Measurements from ENCODE around the gene SRPRB.
"Not testable (repeated sequence)": the region's sequence is repeated elsewhere in the genome, so short reads cannot be mapped to it uniquely, and the experiment has no call there.

Gene SRPRB

DNA sequence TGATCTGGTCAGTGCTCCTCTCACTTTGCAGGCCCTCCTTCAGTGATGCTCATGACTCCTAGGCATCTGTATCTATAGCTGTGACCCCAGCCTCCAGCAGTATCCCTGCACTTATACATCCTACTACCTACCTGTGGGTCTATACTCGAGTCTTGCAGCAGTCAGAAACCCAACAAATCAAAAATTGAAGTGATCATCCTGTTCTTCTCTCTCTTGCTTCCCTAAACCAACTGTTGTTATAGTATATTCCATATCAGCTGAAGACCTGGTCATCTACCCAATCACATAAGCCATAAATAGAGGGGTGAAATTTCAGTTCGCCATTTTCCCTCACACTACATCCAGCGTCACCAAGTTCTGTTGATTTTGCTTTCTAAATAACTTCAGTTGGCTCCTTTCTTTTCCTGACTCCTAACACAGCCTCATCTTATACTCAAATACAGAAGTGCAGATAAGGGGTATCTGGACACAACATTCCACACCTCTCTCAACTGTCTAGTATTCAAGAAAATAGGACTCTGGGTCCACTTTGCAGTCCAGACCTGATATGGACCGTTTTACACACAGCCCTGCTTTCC is 25.9 kb upstream of the SRPRB start:
- DNase-seq (ENCODE audit: low read depth), result no peak

- DNase-seq (ENCODE audit: low read depth), result not testable (repeated sequence)
Measured at GRCh38 chr3:133780756-133781155, 24.9 kb upstream of the SRPRB start.

- DNase-seq (ENCODE audit: low read depth), result no peak
Measured at GRCh38 chr3:133781570-133781969, 24.0 kb upstream of the SRPRB start.

DNA sequence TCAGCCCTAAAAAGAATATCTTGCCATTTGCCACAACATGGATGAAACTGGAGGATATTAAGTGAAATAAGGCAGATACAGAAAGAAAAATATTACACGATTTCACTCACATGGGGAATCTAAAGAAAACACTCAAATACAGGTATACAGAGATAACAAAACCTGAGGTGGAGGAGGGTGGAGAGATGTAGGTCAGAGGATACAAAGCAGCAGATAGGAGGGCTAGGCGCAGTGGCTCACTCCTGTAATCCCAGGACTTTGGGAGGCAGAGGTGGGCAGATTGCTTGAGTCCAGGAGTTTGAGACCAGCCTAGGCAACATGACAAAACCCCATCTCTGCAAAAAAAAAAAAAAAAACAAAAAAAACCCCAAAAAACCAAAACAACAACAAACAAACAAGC is 23.2 kb upstream of the SRPRB start:
- DNase-seq (ENCODE audit: low read depth), result no peak

DNA sequence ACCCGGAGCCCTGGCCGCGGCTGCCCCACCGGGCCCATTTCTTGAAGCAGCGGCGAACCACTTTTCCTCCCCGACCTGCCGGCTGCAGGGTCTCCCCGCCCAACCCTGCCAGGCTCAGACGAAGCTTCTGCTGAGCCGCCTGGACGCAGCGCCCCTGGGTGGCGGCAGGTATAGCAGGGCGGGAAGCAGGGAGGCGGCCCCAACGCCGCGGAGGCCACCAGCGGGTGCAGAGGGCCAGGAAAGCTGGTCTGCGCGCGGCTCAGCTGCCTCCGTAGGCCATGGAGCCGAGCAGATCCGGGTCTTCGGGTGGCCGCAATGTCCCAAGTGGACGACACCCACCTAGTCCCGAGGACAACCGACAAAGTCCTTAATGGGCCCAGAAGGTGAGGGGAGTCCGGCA is 21.9 kb upstream of the SRPRB start:
- DNase-seq (ENCODE audit: low read depth), result no peak

GRCh38 chr3:133788024-133788423 is 17.6 kb upstream of the SRPRB start:
- DNase-seq (ENCODE audit: low read depth), result no peak

DNA sequence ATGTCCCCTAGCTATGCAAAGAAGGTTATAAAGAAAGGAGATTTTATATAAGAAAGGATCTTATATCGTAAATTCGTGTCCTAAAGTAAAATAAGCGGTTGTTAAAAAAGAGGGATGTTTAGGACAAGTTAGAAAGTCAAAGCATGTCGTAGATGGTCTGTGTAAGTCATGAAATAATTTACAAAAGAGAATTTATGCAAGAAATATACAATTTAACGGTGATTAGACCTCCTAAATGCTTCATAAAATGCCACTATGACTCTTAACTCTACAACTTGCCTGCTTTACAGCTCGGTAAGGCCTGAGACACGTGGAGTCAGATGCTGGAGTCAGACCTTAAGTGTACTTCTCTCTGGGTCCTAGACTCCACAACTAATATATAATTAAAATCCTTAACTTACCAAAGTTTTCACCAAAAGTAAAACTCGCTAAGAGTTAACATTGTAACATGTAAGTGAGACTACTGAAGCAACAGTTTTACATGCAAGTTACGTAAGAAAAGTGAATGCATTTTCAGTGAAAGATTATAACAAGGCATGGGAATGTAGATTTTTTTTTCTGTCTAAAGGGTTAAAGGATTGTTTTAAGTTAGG is 13.3 kb upstream of the SRPRB start:
- DNase-seq (ENCODE audit: low read depth), result no peak

DNA sequence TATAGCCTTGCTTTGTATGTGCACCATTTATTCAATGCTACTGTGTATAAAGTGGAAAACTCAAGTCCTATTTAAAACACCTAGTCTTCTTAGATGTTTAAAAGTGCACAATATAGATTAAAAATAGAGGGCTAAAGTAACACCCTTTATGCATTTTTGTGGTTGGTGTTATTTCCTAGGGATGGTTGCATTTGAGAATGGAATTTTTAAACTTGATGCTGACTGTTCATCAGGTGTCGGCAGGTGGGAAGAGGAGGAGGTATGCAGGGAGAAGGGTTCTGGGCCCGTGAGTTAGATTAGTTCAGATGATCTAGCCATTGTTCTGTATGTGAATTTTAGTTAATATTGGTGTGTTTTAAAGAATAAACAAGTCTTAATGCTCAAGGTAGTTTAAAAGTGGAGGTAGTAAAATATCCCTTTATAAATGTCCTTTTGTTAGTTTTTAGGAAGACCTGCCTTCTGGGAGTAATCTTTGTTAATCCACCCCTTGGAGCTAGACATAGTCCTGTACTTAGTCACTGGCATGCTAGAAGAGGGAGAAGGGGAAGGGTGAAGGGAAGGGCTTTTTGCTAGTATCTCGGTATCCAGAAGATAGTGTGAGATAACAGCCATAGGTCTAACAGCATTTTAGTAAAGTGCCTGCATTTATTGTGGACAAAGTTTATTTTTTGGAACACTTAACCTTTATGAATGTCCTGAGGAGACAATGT is 8.1 kb upstream of the SRPRB start:
- no peak for DNase-seq (ENCODE audit: low read depth)

DNA sequence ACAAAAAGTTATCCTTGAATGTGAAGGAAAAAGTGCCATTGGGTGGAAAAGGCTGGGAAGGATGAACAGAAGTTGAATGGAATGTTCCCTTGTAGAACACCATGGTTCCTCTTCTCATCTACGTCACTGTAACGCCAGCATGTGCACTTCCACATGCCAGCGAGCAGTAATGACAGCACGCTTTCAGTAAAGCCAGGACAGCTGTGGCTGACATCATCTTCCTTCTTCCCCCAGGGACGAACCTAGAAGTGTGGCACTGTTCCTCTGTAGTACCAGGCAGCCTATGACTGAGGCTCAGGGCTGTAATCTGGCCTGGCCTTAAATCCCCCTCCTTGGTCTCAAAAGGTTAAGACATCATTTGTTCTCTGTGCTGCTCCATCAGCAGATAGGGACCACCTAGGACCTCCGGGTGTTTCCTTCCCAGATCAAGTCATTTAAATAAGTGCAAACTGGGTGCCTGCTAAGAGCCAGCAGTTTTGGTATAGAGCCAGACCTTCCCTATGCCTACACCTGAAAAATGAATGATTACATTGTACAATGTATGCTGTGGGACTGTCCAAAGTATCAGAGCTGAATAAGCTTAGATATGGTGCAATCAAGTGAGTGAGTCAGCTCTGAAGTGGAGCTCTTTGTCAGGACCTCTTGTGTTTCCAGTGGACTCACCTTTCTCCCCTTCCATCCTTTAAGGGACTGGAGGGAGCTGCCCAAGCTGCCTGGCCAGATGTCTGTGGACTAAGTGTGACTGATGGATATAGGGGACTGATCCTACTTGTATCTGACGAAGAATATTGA is 5.6 kb upstream of the SRPRB start:
- DNase-seq (ENCODE audit: low read depth), result no peak

- no peak for DNase-seq (ENCODE audit: low read depth)
Measured at GRCh38 chr3:133803469-133803868, 2.1 kb upstream of the SRPRB start.

DNA sequence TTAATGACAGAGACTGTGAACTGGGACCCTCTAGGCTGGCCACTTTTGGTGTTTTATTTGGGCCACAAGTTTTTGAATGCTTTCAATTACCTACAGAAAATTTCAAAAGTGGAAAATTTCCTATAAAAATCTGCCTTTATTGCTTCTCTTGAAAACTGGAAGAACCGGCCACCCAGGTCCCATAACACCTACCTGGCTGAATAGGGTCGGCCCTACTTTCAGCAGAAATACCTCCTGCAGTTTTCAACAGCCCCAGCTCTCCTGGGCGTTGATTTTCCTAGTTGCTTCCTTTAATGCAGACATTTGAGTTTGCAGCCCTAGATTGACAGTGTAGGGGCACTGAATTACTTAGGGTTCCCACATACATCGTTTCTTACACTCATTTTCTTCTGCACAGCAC is 719 bp upstream of the SRPRB start:
- DNase-seq (ENCODE audit: low read depth), result no peak

- no peak for DNase-seq (ENCODE audit: low read depth)
Measured at GRCh38 chr3:133805384-133805701, 272 bp upstream of the SRPRB start.

DNA sequence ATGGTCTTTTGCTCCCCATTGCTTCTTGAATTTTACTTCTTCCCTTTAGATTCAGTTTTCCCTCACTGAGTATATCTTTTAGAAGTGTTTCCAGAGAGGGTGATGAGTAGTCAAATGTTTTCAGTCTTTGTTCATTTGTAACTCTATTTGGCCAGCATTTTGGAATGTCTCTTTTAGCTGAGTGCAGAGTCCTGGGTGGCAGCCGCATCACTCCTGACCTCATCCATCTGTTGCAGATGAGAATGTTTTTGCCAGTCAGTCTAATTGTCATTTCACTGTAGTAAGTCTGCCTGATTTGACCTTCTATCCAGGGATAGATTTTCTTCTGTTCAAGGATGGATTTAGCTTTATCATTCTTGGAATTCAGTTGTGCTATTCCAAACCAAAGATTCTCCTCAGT is 7.3 kb downstream of the SRPRB start:
- no peak for DNase-seq (ENCODE audit: low read depth)

GRCh38 chr3:133815386-133815785 is 9.8 kb downstream of the SRPRB start:
- DNase-seq (ENCODE audit: low read depth), result no peak

DNA sequence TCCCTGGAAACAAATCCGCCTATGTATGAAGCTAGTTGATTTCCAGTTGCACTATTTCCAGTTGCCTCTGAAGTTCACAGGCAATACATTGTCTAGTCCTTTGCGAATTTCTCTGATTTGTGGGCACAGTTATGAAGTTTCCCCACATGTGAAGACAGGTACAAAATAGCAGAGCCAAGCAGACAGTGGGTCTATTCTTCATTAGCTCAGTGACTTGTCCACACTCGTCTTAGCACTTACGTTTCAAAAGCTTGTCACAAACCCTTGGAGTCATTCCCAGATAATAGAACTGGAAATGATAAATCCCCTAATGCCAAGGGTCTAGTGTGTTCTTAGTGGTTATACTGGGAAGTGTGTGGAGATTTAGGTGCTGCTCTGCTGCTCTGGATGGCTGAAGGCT is 14.5 kb downstream of the SRPRB start:
- no peak for DNase-seq (ENCODE audit: low read depth)

- DNase-seq (ENCODE audit: low read depth), result no peak
Measured at GRCh38 chr3:133820889-133821675, 15.5 kb downstream of the SRPRB start.

DNA sequence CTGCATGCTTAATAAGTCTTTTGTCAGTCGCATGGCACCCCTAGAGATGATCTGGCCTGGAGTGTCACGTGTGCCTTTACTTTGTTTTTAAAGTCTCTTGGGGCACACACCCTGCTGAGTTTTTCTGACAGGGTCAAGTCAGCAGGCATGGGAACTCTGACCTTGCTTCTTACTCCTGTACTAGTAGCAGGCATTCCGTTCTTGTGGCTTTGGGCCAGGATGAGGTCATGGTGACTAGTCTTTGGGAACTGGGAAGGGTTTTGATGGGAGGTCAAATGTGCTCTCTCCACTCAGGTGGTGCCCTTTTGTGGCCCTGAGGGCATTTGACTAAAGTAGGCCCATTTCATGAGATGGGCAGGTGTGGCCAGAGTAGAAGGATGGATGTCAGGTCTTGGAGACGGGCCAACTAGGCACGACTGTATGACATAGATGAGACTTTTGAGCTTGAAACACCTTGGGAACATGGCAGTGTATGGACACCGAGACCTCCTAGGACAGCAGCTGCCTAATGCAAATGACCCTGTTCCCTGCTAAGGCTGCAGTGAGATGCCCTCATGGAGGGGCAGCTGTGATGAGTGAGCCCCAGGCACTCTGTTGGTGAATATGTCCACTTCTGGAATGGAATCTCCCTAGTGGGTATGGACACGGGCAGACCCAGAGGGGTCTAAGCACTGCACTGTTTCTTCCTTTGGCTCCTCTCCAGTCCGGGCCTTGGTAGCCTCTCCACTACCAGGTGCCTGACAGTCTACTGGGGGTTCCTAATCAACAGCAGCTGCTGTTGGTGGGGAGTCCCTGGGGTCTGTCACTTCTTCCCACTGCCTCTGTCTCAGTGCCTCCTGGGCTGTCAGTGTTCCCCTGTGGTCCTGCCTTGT is 16.4 kb downstream of the SRPRB start:
- no peak for DNase-seq (ENCODE audit: low read depth)

GRCh38 chr3:133824961-133825485 is 19.4 kb downstream of the SRPRB start:
- DNase-seq (ENCODE audit: low read depth), result no peak

GRCh38 chr3:133825969-133826727 is 20.5 kb downstream of the SRPRB start:
- DNase-seq (ENCODE audit: low read depth), result no peak

DNA sequence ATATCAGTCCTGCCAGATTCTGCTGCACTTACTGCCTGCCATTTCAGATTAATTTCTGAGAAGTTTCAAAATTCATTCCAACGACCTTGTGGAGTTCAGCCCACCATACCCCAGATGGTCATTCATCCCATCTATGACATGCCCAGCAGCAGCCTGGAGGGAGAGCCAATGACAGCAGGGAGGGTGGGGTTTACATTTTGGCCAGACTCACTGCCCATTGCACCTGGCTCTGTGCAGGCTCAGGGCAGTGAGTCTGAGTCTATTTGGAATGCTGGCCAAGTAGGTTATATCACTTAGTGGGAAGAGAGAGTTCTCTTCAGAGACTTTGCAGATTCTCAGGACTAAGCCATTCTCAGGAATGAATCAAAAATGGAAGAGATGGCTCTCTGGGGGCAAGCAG is 21.5 kb downstream of the SRPRB start:
- DNase-seq (ENCODE audit: low read depth), result no peak
